Subcutaneous adipose tissue (tissue), 4 donors: ENCODE data around the gene SLC12A7. TPM values are rescaled to one million over a fixed set of nuclear protein-coding genes. Genes with fewer than 3 reads are reported as not detected.

Experiments used
- total RNA-seq, 4 donors: library from RNA; depleted of rRNA; stranded (reverse); fragments of >200 nt; gene quantifications; one replicate each; pipeline ENCODE4 v1.1.0, GENCODE V29; 2016
- TF ChIP-seq, protein P1 (sequence below): fragments of 450-650 bp; IDR thresholded peaks from one replicate; pipeline ENCODE4 v1.5.1; 2016; ENCODE audit warnings: low read depth, mild to moderate bottlenecking, control low read depth, antibody characterized with exemption, moderate library complexity

Gene SLC12A7
- total RNA-seq, 4 donors from 2014 or later = 12.9 to 34.3 (median 20.7) TPM

- TF ChIP-seq, protein P1, sequence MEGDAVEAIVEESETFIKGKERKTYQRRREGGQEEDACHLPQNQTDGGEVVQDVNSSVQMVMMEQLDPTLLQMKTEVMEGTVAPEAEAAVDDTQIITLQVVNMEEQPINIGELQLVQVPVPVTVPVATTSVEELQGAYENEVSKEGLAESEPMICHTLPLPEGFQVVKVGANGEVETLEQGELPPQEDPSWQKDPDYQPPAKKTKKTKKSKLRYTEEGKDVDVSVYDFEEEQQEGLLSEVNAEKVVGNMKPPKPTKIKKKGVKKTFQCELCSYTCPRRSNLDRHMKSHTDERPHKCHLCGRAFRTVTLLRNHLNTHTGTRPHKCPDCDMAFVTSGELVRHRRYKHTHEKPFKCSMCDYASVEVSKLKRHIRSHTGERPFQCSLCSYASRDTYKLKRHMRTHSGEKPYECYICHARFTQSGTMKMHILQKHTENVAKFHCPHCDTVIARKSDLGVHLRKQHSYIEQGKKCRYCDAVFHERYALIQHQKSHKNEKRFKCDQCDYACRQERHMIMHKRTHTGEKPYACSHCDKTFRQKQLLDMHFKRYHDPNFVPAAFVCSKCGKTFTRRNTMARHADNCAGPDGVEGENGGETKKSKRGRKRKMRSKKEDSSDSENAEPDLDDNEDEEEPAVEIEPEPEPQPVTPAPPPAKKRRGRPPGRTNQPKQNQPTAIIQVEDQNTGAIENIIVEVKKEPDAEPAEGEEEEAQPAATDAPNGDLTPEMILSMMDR = no peak
These were observed 97.1 kb downstream of the SLC12A7 start for GRCh38 chr5:1014781-1015221.

DNA sequence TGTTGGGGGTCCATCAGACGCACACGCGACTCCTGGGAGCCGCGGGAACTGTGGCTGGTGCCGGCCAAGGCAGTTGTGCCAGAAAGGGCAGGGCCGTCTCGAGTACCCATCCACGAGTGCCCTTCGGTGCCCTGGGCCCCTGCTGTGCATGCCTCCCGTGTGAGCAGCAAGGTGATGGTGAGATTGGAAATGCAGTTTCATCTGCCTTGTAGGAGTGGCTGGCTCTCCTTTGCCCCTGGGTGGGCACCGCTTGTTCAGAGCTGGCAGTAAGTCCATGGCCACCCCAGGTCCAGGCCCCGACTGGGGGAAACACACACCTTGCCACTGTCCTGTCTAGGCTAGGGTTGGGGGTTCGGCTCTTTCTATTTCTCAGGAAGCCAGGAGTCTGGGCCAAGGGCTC is 97.5 kb downstream of the SLC12A7 start:
- TF ChIP-seq, protein P1 = no peak

DNA sequence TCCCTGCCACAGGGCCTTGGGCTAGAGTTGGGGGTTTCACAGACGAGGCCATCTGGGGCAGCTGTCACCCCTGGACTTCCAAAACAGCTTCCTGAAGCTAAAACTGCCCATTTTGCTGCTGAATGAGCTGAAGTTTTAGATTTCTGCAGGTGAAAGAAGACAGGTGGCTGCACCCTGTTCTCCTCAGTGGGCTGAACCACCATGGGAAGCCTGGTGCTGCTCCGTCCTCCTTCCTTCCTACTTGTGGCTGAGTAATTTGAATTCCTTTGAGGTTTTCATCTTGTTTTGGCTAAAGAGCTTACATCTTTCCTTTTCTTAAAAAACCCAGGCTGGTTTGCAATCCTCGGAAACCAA is 97.9 kb downstream of the SLC12A7 start:
- TF ChIP-seq, protein P1 = no peak

- TF ChIP-seq, protein P1 = no peak
These were observed 98.5 kb downstream of the SLC12A7 start for GRCh38 chr5:1013238-1013947.

DNA sequence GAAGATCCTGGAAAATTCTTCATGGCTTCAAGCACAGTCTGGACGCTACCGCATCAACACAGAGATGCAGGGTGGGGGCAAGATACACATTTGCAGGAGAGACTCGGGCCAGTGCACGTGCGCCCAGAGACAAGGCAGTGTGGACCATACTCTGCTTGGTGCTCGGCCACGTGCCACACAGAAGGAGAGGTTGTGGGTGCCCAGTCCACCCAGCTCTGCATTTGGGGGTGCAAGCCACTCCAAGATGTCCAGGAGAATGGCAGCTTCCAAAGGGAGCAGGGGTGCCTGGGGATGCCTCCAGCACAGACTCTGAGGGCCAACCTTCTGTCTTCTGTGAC is 99.0 kb downstream of the SLC12A7 start:
- TF ChIP-seq, protein P1 = no peak

DNA sequence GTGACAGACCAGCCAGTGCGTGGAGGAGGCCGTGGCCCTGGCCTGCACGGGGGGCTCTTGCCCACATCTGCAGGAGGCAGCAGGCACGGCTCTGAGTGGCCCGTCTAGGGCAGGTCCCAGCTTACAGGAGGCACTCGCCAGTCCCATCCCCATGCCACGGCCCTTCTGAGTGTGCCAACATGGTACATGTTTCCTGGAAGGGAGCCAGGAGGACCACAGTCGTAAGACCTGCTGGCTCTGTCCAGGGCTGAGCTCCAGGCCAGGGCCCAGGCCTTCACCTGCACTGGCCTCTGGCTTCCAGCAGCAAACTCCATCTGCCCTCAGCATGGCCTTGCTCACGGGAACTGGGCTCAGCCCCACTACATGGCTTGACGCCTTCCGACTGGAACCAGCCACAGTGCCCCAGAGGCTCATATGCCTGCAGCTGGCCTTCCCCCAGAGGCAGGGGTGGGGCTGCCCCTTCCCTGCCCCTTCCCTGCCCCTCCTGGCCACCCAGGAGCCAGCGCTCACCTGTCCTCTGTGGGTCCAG is 99.5 kb downstream of the SLC12A7 start:
- TF ChIP-seq, protein P1 = no peak

DNA sequence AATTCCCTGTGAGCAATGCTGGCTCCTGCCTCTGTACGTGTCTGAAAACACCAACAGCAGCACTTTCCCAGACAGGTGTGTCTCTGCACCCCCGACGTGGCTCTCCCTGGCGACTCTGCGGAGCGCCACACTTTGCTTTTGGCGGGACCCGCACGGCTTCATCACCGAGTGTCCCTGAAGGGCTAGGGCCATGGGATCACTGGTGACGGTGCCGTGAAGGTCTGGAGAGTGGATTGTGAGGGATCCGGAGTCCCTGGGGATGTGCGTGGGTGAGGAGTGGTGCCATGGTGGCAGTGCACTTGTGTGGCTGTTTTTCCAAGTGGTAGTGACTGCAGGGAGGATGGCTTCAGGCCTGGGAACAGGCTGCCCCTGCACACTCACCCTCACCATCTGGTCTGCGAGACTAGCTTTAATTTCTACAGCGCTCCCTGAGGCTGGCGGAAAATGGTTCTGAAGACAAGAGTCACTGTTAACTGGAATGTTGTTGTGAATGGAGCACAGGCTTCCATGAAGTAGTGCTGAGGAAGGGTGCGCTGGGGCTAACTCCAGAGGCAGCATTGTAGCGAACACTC is 100.0 kb downstream of the SLC12A7 start:
- TF ChIP-seq, protein P1 = no peak
